ENCODE results near the gene CERK. TPM values are rescaled to one million over a fixed set of nuclear protein-coding genes. Genes with fewer than 3 reads are reported as not detected.

The CERK gene
- total RNA-seq, 4 donors from 2014 or later: 20.3 to 42.0 (median 24.7) TPM

DNA sequence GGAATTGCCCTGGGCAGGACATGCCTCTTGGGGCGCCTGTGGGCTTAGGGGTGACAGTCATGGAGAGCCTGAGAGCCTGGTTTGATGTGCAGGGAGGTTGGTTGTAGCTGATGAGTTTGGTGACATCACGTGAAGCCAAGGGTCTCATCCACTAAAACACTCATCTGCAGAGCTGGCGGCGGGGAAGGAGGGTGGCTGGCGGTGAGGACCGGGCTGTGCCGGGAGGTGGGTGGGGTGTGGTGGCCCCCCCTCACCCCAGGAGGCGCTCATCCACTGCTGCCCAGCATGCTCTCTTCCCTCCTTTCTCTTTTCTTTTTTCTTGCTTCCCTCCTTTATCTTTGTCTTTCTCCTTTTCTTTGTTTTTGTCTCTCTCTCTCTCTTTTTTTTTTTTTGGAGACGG is 68.9 kb downstream of the CERK start:
- peaks cover 0 to 88% (median 17%) of the 10 kb centered on the region in 3 donors for H3K36me3 ChIP-seq
- WGBS, 2 donors: 90 to 93% methylated on average over 8 to 9 of the region's 9 CpGs

DNA sequence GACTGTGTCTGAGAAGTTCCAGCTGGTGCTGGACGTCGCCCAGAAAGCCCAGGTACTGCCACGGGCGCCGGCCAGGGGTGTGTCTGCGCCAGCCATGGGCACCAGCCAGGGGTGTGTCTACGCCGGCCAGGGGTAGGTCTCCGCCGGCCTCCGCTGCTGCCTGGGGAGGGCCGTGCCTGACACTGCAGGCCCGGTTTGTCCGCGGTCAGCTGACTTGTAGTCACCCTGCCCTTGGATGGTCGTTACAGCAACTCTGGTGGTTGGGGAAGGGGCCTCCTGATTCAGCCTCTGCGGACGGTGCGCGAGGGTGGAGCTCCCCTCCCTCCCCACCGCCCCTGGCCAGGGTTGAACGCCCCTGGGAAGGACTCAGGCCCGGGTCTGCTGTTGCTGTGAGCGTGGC is 69.9 kb downstream of the CERK start:
- Histone ChIP-seq H3K27ac (no peak overlapping the region), H3K4me3 (no peak overlapping the region), H3K9me3 (no peaks in the 10 kb centered on the region), H3K4me1 (peaks cover 0 to 8% (median 0%) of the 10 kb centered on the region in 4 donors), H3K36me3 (peaks cover 0 to 88% (median 17%) of the 10 kb centered on the region in 3 donors), H3K27me3 (no peaks in the 10 kb centered on the region)
- 85 to 92% methylated on average over 10 to 17 of the region's 24 CpGs for WGBS, 2 donors
- no peak for DNase-seq (ENCODE audit: low spot score in 2 of 2)
- TF ChIP-seq, protein P1, sequence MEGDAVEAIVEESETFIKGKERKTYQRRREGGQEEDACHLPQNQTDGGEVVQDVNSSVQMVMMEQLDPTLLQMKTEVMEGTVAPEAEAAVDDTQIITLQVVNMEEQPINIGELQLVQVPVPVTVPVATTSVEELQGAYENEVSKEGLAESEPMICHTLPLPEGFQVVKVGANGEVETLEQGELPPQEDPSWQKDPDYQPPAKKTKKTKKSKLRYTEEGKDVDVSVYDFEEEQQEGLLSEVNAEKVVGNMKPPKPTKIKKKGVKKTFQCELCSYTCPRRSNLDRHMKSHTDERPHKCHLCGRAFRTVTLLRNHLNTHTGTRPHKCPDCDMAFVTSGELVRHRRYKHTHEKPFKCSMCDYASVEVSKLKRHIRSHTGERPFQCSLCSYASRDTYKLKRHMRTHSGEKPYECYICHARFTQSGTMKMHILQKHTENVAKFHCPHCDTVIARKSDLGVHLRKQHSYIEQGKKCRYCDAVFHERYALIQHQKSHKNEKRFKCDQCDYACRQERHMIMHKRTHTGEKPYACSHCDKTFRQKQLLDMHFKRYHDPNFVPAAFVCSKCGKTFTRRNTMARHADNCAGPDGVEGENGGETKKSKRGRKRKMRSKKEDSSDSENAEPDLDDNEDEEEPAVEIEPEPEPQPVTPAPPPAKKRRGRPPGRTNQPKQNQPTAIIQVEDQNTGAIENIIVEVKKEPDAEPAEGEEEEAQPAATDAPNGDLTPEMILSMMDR (IDR thresholded peaks at IDR 0.05): no peak
- no peak for TF ChIP-seq POLR2A (IDR thresholded peaks at IDR 0.05)
- no peak for TF ChIP-seq EP300 (IDR thresholded peaks at IDR 0.05)

More for the DNA sequence above, 68.9 kb downstream of the CERK start:
- no peak for DNase-seq (ENCODE audit: low spot score in 2 of 2)
- no peaks in the 10 kb centered on the region for H3K9me3 ChIP-seq
- H3K27me3 ChIP-seq: no peaks in the 10 kb centered on the region
- TF ChIP-seq POLR2A (IDR thresholded peaks at IDR 0.05) (no peak), EP300 (IDR thresholded peaks at IDR 0.05) (no peak)
- TF ChIP-seq, protein P1 (IDR thresholded peaks at IDR 0.05): no peak
- no peak overlapping the region for H3K27ac ChIP-seq
- no peak overlapping the region for H3K4me3 ChIP-seq
- peaks cover 0 to 10% (median 4%) of the 10 kb centered on the region in 4 donors for H3K4me1 ChIP-seq

DNA sequence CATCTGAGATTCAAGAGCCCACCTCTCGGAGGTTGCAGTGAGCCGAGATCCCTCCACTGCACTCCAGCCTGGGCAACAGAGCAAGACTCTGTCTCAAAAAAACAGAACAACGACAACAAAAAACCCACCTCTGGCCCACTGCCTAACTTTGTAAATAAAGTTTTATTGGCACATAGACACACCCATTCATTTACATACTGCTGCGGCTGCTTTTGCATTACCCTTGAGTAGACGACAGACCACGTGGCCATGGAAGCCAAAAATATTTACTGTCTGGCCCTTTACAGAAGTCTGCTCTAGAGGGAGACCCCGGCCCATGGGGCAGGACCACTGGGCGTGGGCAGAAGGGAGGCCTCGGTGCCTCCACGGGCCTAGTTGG is 70.8 kb downstream of the CERK start:
- Histone ChIP-seq H3K27ac (no peak overlapping the region), H3K36me3 (peaks cover 0 to 88% (median 17%) of the 10 kb centered on the region in 3 donors), H3K4me3 (no peak overlapping the region), H3K4me1 (peaks cover 0 to under 1% (median 0%) of the 10 kb centered on the region in 4 donors), H3K9me3 (no peaks in the 10 kb centered on the region), H3K27me3 (no peaks in the 10 kb centered on the region)
- 91 to 95% methylated on average over 10 of the region's 10 CpGs for WGBS, 2 donors
- TF ChIP-seq, protein P1 (IDR thresholded peaks at IDR 0.05): no peak
- TF ChIP-seq POLR2A (IDR thresholded peaks at IDR 0.05) (no peak), EP300 (IDR thresholded peaks at IDR 0.05) (no peak)
- DNase-seq (ENCODE audit: low spot score in 2 of 2): no peak

DNA sequence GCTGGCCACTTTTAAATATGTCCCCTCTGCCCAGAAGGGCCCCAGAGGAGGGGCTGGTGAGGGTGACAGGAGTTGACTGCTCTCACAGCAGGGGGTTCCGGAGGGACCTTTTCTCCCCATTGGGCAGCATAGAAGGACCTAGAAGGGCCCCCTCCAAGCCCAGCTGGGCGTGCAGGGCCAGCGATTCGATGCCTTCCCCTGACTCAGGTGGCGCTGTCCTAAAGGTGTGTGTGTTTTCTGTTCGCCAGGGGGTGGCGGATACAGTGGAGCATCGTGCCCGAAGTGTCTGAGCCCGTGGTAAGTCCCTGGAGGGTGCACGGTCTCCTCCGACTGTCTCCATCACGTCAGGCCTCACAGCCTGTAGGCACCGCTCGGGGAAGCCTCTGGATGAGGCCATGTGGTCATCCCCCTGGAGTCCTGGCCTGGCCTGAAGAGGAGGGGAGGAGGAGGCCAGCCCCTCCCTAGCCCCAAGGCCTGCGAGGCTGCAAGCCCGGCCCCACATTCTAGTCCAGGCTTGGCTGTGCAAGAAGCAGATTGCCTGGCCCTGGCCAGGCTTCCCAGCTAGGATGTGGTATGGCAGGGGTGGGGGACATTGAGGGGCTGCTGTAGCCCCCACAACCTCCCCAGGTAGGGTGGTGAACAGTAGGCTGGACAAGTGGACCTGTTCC is 71.3 kb downstream of the CERK start:
- H3K27me3 ChIP-seq: no peaks in the 10 kb centered on the region
- H3K4me3 ChIP-seq: no peak overlapping the region
- DNase-seq (ENCODE audit: low spot score in 2 of 2): no peak
- H3K36me3 ChIP-seq: peaks cover 0 to 93% (median 17%) of the 10 kb centered on the region in 3 donors
- TF ChIP-seq, protein P1 (IDR thresholded peaks at IDR 0.05): no peak
- no peak for TF ChIP-seq EP300 (IDR thresholded peaks at IDR 0.05)
- no peak for TF ChIP-seq POLR2A (IDR thresholded peaks at IDR 0.05)
- WGBS, 2 donors: 92 to 94% methylated on average over 12 to 15 of the region's 17 CpGs
- no peaks in the 10 kb centered on the region for H3K4me1 ChIP-seq
- no peak overlapping the region for H3K27ac ChIP-seq
- no peaks in the 10 kb centered on the region for H3K9me3 ChIP-seq

DNA sequence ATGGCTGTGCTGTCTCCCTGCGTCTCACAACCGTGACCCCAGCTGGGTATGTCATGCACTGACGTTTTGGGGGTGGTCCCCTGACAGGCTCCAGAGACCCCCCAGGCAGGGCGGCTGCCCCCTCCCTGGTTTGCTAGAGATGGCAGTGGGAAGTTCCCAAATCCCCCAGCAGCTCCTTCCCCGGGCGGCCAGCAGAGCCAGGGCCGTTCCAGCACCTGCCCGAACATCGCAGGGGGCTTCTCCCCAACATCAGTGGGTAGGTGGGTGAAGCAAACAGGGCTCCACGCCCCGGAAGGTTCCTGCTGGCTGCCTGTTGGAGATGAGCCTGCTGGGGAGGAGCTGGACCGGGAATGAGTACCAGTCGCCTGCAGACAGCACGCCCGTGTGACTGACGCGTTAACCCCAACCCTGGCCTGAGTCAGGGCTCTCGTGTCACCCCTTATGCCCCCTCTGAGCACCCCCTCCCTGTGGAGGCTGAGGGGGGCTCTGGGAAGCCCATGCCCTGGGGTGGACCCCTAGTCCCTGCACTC is 72.2 kb downstream of the CERK start:
- 85 to 97% methylated on average over 6 to 11 of the region's 18 CpGs for WGBS, 2 donors
- Histone ChIP-seq H3K27me3 (no peaks in the 10 kb centered on the region), H3K27ac (no peak overlapping the region), H3K36me3 (peaks cover 0 to 96% (median 17%) of the 10 kb centered on the region in 3 donors), H3K4me3 (no peak overlapping the region), H3K4me1 (no peaks in the 10 kb centered on the region), H3K9me3 (no peaks in the 10 kb centered on the region)
- DNase-seq (ENCODE audit: low spot score in 2 of 2): no peak
- TF ChIP-seq POLR2A (IDR thresholded peaks at IDR 0.05): no peak
- no peak for TF ChIP-seq EP300 (IDR thresholded peaks at IDR 0.05)
- TF ChIP-seq, protein P1 (IDR thresholded peaks at IDR 0.05): no peak
